SKM-1 treated with dmso at 0.1 percent for 144 hours (cell line): ENCODE measurements around the gene CRNKL1.
A peak's percentile ranks its signal among the peaks of the same experiment; 100 is the strongest.
"Not testable (repeated sequence)": the region's sequence is repeated elsewhere in the genome, so short reads cannot be mapped to it uniquely, and the experiment has no call there.

Experiments used
- DNase-seq: peaks from one replicate; lab custom pipeline; 2025; ENCODE audit not compliant: unreplicated experiment; lab: John Stamatoyannopoulos, UW

CRNKL1 gene

GRCh38 chr20:20010639-20011500 is 41.4 kb downstream of the CRNKL1 start:
- no peak for DNase-seq

- no peak for DNase-seq
Observed at GRCh38 chr20:20009784-20010253, 42.4 kb downstream of the CRNKL1 start.

GRCh38 chr20:20005342-20005741 is 46.9 kb downstream of the CRNKL1 start:
- DNase-seq, result no peak

GRCh38 chr20:20003955-20004322 is 48.3 kb downstream of the CRNKL1 start:
- DNase-seq, result not testable (repeated sequence)

- peak; percentile 90 for DNase-seq
Observed at GRCh38 chr20:20003031-20003954, 49.0 kb downstream of the CRNKL1 start.

- DNase-seq, result peak; percentile 73
Observed at GRCh38 chr20:20002101-20002998, 49.9 kb downstream of the CRNKL1 start.

- DNase-seq, result peak; percentile 56
Observed at GRCh38 chr20:20000211-20000968, 51.9 kb downstream of the CRNKL1 start.

- DNase-seq, result no peak
Observed at GRCh38 chr20:19998990-19999705, 53.1 kb downstream of the CRNKL1 start.

GRCh38 chr20:19996917-19997316 is 55.3 kb downstream of the CRNKL1 start:
- DNase-seq, result no peak

GRCh38 chr20:19996222-19996621 is 56.0 kb downstream of the CRNKL1 start:
- no peak for DNase-seq

GRCh38 chr20:19995220-19995863 is 56.9 kb downstream of the CRNKL1 start:
- peak; percentile 50 for DNase-seq

GRCh38 chr20:19993958-19994669 is 58.2 kb downstream of the CRNKL1 start:
- no peak for DNase-seq

- DNase-seq, result no peak
Observed at GRCh38 chr20:19992996-19993908, 59.0 kb downstream of the CRNKL1 start.

GRCh38 chr20:19991854-19992253 is 60.4 kb downstream of the CRNKL1 start:
- DNase-seq, result no peak

GRCh38 chr20:19991308-19991707 is 61.0 kb downstream of the CRNKL1 start:
- no peak for DNase-seq

- no peak for DNase-seq
Observed at GRCh38 chr20:19990850-19991249, 61.4 kb downstream of the CRNKL1 start.

GRCh38 chr20:19987046-19987445 is 65.2 kb downstream of the CRNKL1 start:
- no peak for DNase-seq
